ENCODE measurements around the gene TLE2.

The TLE2 gene

DNA sequence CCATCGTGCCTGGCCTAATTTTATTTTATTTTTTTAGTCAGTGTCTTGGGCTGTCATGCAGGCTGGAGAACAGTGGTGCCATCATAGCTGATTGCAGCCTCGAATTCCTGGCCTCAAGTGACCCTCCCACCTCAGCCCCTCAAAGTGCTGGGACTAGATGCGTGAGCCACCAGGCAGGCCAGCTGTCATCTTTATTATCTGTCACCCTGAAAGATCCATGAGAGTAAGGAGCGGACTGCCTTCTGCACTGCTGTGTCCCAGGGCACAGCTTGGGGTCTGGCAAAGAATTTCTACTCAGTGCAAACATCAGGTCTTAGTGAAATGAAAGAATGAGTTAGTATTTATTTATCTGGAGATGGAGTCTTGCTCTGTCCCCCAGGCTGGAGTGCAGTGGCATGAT, 42.7 kb upstream of the TLE2 start:
- TF ChIP-seq CREB1 (IDR thresholded peaks at IDR 0.05; ENCODE audit: low read depth) (no peak), ZBTB7A (IDR thresholded peaks at IDR 0.05; ENCODE audit: low read depth) (no peak), YY1 (IDR thresholded peaks at IDR 0.05; ENCODE audit: low read depth) (no peak), TEAD4 (IDR thresholded peaks at IDR 0.05) (no peak), EP300 (IDR thresholded peaks at IDR 0.05; ENCODE audit: borderline replicate concordance) (no peak), FOXM1 (IDR thresholded peaks at IDR 0.05; ENCODE audit: borderline replicate concordance, low read depth) (no peak), CEBPB (IDR thresholded peaks at IDR 0.05) (no peak), TAF1 (IDR thresholded peaks at IDR 0.05; ENCODE audit: low read depth) (no peak), NFIC (IDR thresholded peaks at IDR 0.05) (no peak), TCF12 (IDR thresholded peaks at IDR 0.05; ENCODE audit: low read depth) (no peak)
- TF ChIP-seq, protein P1, sequence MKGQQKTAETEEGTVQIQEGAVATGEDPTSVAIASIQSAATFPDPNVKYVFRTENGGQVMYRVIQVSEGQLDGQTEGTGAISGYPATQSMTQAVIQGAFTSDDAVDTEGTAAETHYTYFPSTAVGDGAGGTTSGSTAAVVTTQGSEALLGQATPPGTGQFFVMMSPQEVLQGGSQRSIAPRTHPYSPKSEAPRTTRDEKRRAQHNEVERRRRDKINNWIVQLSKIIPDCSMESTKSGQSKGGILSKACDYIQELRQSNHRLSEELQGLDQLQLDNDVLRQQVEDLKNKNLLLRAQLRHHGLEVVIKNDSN (IDR thresholded peaks at IDR 0.05): no peak
- TF ChIP-seq, protein P2, sequence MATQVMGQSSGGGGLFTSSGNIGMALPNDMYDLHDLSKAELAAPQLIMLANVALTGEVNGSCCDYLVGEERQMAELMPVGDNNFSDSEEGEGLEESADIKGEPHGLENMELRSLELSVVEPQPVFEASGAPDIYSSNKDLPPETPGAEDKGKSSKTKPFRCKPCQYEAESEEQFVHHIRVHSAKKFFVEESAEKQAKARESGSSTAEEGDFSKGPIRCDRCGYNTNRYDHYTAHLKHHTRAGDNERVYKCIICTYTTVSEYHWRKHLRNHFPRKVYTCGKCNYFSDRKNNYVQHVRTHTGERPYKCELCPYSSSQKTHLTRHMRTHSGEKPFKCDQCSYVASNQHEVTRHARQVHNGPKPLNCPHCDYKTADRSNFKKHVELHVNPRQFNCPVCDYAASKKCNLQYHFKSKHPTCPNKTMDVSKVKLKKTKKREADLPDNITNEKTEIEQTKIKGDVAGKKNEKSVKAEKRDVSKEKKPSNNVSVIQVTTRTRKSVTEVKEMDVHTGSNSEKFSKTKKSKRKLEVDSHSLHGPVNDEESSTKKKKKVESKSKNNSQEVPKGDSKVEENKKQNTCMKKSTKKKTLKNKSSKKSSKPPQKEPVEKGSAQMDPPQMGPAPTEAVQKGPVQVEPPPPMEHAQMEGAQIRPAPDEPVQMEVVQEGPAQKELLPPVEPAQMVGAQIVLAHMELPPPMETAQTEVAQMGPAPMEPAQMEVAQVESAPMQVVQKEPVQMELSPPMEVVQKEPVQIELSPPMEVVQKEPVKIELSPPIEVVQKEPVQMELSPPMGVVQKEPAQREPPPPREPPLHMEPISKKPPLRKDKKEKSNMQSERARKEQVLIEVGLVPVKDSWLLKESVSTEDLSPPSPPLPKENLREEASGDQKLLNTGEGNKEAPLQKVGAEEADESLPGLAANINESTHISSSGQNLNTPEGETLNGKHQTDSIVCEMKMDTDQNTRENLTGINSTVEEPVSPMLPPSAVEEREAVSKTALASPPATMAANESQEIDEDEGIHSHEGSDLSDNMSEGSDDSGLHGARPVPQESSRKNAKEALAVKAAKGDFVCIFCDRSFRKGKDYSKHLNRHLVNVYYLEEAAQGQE (IDR thresholded peaks at IDR 0.05; ENCODE audit: low read depth): no peak

DNA sequence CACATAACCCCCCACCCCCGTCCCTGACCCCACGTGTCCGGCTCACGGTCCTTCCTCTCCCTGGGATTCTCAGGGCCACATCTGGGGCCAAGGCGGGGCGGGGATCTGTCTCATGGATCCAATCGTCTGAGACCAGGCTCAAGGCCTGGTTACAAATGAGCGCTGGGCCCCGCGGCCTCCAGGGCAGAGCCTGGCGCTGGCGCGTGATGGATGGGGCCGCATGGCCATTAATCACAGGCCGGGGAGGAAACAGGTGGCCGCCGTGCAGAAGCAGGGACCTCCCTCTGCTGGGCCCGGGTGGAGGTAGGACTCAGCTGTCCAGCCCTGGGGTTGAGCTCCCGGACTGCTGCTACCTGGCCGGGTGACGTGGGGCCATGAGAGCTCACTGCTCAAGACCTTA, 39.0 kb upstream of the TLE2 start:
- no peak for TF ChIP-seq EP300 (IDR thresholded peaks at IDR 0.05; ENCODE audit: borderline replicate concordance)
- TF ChIP-seq ZBTB7A (IDR thresholded peaks at IDR 0.05; ENCODE audit: low read depth): no peak

DNA sequence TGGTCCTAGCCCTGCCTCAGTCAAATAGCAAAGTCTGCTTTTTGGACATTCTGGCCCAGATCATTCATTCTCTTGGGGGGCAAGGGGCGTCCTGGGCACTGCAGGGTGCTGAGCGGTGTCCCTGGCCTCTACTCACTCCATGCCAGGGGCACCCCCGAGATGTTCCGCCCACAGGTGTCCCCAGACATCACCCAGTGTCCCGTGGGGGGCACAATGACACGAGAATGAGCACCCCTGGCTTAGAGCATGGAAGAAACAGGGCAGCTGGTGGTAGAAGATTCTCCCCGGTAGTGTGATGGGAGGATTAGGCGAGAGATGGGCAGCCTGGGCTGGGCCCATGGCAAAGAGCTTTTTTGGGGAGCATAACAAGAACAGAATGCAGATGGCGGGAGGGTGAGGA, 38.5 kb upstream of the TLE2 start:
- TF ChIP-seq CEBPB (IDR thresholded peaks at IDR 0.05): no peak
- no peak for TF ChIP-seq EP300 (IDR thresholded peaks at IDR 0.05; ENCODE audit: borderline replicate concordance)
- no peak for TF ChIP-seq ZBTB7A (IDR thresholded peaks at IDR 0.05; ENCODE audit: low read depth)
- no peak for TF ChIP-seq RAD21 (IDR thresholded peaks at IDR 0.05; ENCODE audit: low read depth)
- TF ChIP-seq EGR1 (IDR thresholded peaks at IDR 0.05): no peak
- no peak for TF ChIP-seq TEAD4 (IDR thresholded peaks at IDR 0.05)
- no peak for TF ChIP-seq CREB1 (IDR thresholded peaks at IDR 0.05; ENCODE audit: low read depth)

DNA sequence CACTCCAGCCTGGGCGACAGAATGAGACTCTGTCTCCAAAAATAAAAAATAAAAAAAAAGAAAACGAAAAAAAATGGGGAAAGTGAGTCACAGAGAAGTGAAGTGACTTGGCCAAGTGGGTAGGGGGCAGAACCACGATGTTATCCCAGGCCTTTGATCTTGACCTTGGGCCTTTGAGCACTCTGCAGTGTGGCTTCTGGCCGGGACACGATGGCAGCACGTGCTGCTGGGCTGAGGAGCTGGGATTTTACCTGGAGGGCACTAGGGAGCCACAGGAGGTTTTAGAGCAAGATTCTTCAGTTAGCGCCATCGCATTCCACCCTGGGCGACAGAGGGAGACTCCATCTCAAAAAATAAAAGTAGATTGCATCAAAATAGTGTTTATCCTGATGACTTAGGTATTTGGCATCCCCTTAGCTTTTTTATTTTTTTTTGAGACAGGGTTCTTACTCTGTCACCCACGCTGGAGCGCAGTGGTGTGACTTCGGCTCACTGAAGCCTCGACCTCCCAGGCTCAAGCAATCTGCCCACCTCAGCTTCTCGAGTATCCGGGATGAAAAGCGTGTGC, 37.5 kb upstream of the TLE2 start:
- TF ChIP-seq TEAD4 (IDR thresholded peaks at IDR 0.05) (no peak), ZBTB7A (IDR thresholded peaks at IDR 0.05; ENCODE audit: low read depth) (no peak), RAD21 (IDR thresholded peaks at IDR 0.05; ENCODE audit: low read depth) (no peak), YY1 (IDR thresholded peaks at IDR 0.05; ENCODE audit: low read depth) (no peak), FOXM1 (IDR thresholded peaks at IDR 0.05; ENCODE audit: borderline replicate concordance, low read depth) (no peak), EGR1 (IDR thresholded peaks at IDR 0.05) (no peak), TAF1 (IDR thresholded peaks at IDR 0.05; ENCODE audit: low read depth) (no peak), TCF12 (IDR thresholded peaks at IDR 0.05; ENCODE audit: low read depth) (no peak), NFIC (IDR thresholded peaks at IDR 0.05) (no peak)
- TF ChIP-seq, protein P2 (IDR thresholded peaks at IDR 0.05; ENCODE audit: low read depth): no peak
- TF ChIP-seq, protein P1 (IDR thresholded peaks at IDR 0.05): no peak
- TF ChIP-seq, protein P3, sequence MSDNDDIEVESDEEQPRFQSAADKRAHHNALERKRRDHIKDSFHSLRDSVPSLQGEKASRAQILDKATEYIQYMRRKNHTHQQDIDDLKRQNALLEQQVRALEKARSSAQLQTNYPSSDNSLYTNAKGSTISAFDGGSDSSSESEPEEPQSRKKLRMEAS (IDR thresholded peaks at IDR 0.05): no peak

DNA sequence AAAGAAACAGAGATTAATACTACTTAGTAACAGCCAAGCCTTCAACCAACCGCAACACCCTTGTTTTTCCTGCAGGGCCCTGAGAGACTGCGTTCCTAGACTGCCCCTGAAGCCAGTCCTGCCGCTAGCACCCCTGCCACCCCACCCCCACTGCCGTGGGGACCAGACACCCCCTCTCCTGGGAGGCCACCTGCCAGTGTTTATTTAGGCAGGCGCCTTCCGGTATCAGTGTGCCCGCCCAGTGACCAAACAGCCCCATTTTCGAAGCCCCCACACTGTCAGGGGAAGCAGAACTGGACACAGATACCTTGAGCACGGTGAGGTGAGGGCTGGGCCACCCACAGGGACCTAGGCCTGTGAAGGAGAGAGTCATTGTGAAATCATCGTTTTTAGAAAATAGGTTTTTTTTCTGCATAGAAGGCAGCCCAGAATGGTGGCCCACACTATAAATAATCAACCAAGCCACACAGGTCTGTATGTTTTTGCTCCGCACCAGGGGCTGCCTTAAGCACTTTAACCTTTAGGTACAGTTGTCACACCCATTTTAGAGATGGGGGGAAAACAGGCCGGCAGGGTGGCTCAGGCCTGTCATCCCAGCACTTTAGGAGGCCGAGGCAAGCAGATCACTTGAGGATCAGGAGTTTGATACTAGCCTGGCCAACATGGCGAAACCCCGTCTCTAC, 36.7 kb upstream of the TLE2 start:
- TF ChIP-seq NFIC (IDR thresholded peaks at IDR 0.05) (no peak), EGR1 (IDR thresholded peaks at IDR 0.05) (no peak), RAD21 (IDR thresholded peaks at IDR 0.05; ENCODE audit: low read depth) (no peak), TCF12 (IDR thresholded peaks at IDR 0.05; ENCODE audit: low read depth) (no peak), CEBPB (IDR thresholded peaks at IDR 0.05) (no peak), YY1 (IDR thresholded peaks at IDR 0.05; ENCODE audit: low read depth) (no peak), CREB1 (IDR thresholded peaks at IDR 0.05; ENCODE audit: low read depth) (no peak), EP300 (IDR thresholded peaks at IDR 0.05; ENCODE audit: borderline replicate concordance) (no peak), ZBTB7A (IDR thresholded peaks at IDR 0.05; ENCODE audit: low read depth) (no peak), FOXM1 (IDR thresholded peaks at IDR 0.05; ENCODE audit: borderline replicate concordance, low read depth) (no peak), TEAD4 (IDR thresholded peaks at IDR 0.05) (no peak)
- TF ChIP-seq, protein P1 (IDR thresholded peaks at IDR 0.05): no peak
- TF ChIP-seq, protein P3 (IDR thresholded peaks at IDR 0.05): no peak
- TF ChIP-seq, protein P2 (IDR thresholded peaks at IDR 0.05; ENCODE audit: low read depth): no peak

All from Ishikawa (cell line).